HG03457 (cell line): ENCODE data around the gene ARFGEF3.

Experiments used
- ATAC-seq: cut with Tn5 transposase; IDR thresholded peaks from one replicate; pipeline ENCODE4 v1.9.1; 2021; ENCODE audit warnings: moderate number of reproducible peaks; ENCODE audit not compliant: unreplicated experiment

Gene ARFGEF3

GRCh38 chr6:138238368-138238767 is 76.6 kb downstream of the ARFGEF3 start:
- no peak for ATAC-seq

GRCh38 chr6:138239774-138240173 is 78.0 kb downstream of the ARFGEF3 start:
- ATAC-seq = no peak

- no peak for ATAC-seq
These were observed 78.9 kb downstream of the ARFGEF3 start for GRCh38 chr6:138240476-138241245.

DNA sequence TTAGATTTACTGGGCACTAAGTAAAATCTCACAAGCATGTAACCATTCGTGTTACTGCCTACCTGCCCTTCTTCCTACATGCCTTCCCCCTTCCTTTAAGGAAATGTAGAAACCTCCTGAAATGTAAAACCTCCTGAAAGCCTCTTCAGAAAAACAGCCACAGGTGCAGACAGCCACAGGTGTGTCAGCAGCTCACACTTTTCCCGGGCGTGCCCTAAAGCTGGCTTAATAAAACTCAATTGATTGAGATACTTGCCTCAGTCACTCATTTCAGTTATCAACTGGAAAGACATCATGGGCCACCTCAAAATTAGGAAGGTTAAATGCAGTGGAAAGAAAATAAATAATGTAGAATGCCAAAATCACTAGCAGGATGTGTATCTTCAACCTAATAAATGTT is 79.6 kb downstream of the ARFGEF3 start:
- ATAC-seq = no peak

DNA sequence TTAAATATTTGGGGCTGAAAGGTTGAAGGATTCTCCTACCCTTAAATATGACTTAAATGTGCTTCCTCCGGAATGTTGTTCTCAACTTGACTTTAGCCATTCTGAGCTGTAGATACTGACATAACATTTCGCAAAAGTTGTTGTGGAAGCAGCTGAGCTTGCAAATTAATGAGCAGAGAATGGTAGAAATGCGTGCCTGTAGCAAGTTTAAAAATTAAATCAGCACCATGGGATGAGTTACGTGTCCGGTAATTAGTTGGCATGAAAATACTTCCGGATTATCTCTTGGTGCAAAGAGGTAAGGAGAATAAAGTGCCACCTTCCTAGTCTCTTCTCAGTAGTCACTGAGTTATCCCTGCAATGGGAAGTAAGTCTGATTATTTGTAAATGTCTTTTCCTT is 80.2 kb downstream of the ARFGEF3 start:
- ATAC-seq = no peak

DNA sequence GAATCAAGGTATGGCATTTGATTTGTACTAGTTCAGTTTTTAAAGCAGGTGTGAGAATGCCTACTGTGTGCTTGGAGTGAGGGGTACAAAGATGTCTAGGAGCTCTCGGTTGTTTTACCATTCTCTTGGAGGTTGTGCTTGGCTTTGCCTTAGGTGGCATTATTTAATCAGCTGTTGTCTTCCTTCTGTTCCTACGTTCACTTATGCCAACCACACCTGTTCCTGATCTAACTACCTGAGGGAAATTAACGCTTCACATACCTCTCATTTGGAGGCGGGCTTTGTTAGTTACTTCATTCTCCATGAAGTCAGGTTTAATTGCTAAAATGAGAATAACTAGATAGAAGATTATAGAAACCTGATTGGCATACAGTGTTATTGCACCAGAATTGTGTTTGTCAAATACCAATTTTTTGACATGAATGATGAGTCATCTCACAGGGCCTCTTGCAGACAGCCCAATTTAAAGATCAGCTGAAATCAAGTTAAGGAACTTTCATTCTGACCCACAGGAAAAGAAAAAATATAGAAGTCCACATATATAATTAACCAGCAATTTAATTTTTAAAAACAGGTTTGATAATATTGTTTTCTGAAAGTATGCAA is 81.4 kb downstream of the ARFGEF3 start:
- ATAC-seq = no peak

DNA sequence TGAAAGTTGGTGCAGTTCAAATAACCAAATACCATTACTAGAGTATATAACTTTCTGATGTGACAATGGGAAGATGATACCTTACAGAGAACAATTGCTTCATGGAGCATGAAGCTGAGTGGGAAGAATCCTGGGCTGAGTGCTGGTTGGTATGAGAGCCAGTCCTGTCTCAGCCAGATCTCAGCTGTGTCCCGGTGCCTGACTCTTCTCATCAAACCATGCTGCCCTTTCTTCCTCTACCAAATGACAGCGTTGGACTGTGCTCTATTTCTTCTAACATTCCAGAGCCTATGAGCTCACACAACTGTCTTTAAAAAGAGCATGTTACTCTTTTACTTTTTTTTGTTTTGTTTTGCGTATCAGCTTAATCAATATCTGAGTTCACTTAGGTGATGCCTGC is 84.0 kb downstream of the ARFGEF3 start:
- no peak for ATAC-seq

- no peak for ATAC-seq
These were observed 85.1 kb downstream of the ARFGEF3 start for GRCh38 chr6:138246650-138247440.

DNA sequence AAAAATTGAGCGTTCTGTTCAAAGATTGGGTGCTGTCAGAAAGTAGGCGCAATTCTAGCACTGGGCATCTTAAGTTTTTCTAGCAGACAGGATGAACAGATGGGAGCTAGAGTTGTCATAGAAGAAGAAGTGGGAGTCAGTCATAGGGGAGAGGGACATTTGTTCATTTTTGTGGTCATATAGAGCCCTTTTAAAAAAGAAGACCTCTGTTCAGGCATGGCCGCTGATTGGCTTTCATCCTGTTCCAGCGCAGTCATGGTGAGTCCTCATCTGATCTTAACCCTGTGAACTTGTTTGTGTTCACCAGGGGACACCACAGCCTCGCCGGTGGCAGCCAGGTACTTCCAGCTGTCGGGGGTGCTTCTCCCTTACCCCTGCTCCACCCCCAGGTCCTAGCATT is 86.3 kb downstream of the ARFGEF3 start:
- ATAC-seq = no peak

GRCh38 chr6:138248878-138249277 is 87.1 kb downstream of the ARFGEF3 start:
- no peak for ATAC-seq

- no peak for ATAC-seq
These were observed 88.3 kb downstream of the ARFGEF3 start for GRCh38 chr6:138250053-138250452.

DNA sequence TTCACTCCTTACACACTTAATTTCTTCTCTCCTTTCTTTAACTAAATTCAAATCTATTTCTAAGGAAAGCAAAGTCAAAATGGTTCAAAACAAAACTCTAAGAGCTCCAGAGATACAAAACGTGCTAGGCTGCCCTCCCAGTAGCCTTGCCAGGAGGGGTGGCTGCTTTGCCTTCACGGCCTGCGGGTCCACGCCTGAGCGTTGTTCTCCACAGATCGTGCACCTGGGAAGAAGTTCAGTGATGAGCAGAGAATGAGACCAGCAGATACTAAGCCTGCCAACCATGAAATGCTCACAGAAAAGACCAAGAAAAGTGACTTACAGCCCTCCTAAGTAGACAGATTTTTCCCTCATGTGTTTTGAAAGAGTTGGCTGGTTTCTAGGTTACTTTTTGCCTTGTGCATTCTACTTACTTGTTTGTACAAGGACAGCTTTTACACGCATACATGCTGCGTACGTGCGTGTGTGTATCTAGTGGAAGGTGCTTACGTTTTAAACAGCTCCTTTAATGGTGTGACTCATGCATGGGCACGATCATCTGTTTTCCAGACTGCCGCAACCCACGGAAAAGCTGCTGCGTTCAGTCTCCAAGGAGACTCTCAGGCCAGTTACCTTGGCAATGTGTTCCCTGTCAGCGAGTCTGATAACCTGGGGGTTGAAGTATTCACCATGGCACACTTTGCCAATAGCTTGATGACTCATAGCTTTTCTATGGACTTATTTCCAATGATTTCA is 88.9 kb downstream of the ARFGEF3 start:
- ATAC-seq = no peak

DNA sequence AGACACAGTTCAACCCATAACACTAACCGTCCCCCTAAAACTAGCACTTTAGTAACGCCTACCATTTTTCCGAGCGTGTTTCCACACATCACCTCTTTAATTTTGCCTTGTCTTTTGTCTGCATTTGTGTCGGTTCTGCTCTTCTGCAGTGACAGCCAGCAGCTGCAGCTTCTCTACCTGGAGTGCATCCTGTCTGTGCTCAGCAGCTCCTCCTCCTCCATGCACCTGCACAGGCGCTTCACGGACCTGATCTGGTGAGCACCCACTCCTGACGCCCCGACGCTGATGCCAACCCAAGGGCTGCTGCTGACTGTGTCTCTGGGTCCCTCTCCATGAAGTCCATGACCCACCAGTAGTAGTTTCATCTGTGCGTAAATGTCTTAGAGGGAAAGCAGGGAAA is 92.0 kb downstream of the ARFGEF3 start:
- no peak for ATAC-seq

DNA sequence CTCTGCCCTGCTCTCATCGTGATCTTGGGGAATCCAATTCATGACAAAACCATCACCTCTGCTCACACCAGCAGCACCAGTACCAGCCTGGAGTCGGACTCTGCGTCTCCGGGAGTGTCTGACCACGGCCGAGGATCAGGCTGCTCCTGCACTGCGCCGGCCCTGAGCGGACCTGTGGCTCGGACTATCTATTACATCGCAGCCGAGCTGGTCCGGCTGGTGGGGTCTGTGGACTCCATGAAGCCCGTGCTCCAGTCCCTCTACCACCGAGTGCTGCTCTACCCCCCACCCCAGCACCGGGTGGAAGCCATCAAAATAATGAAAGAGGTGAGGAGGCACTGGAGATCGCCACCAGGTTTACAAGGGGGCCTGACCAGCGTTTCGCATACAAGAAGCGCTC is 93.7 kb downstream of the ARFGEF3 start:
- no peak for ATAC-seq

- ATAC-seq = no peak
These were observed 95.9 kb downstream of the ARFGEF3 start for GRCh38 chr6:138257638-138258040.

DNA sequence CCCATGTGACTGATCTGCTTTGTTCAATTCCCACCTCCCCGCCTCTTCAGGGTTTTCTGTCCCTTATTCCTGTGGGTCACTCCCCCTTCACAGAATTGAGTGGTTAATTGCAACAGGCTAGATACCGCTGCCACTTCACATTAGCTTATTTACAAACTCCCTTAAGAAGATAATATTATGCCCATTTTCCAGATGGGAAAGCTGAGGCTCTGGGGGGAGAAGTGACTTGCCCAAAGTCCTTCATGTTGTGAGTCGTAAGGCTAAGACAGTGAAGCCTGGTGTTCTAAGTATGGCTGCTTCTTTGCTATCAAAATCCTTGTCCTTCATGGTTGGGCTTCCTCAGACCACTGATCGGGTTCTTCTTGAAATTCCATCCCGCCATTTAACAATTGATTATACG is 96.5 kb downstream of the ARFGEF3 start:
- no peak for ATAC-seq

- no peak for ATAC-seq
These were observed 97.3 kb downstream of the ARFGEF3 start for GRCh38 chr6:138258991-138259390.

GRCh38 chr6:138261116-138261780 is 99.5 kb downstream of the ARFGEF3 start:
- no peak for ATAC-seq

DNA sequence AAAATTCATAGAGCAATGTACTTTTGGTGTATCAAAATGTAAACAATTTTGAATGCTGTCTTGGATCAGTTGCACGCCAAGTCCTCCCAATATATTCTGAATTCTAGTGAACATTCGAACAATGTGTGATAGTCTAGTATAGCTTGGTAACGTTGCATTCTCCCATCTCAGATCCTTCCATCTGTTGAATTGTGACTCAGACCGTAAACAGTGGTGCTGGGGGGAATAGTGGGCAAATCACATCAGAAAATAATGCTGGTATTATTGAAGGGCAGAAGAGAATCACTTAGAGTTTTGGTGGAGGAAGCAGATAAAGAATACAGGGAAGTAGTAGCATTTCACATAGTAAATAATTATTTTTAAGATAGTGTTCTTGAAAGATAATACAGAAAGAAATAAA is 102.2 kb downstream of the ARFGEF3 start:
- ATAC-seq = no peak

GRCh38 chr6:138264372-138264880 is 102.7 kb downstream of the ARFGEF3 start:
- ATAC-seq = no peak

DNA sequence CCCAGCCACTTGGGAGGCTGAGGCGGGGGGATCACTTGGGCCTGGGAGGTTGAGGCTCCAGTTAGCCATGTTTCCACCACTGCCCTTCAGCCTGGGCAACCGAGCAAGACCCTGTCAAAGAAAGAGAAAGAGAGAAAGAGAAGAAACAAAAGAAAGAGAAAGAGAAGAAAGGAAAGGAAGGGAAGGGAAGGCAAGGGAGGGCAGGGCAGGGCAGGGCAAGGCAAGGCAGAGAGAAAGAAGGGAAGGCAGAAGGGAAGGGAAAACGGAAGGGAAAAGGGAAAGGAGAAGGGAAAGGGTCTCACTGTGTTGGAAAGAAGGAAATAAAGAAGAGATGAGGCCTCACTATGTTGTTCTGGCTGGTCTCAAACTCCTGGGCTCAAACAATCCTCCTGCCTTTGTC is 104.4 kb downstream of the ARFGEF3 start:
- no peak for ATAC-seq
